Thymus (tissue), 11 donors: Measurements from ENCODE around the gene ITFG1. TPM values are rescaled to one million over a fixed set of nuclear protein-coding genes. Genes with fewer than 3 reads are reported as not detected.
"Not testable (repeated sequence)": the region's sequence is repeated elsewhere in the genome, so short reads cannot be mapped to it uniquely, and the experiment has no call there.

Source experiments
- DNase-seq, 9 donors: peaks; one replicate each; pipeline ENCODE4 v3.0.0-alpha.2; 2013; ENCODE audit warnings: low spot score in 9 of 9, low read depth in 6 of 9, missing footprints in 1 of 9
- H3K27ac ChIP-seq, 2 donors: one replicate each; pipeline ENCODE4 v1.5.1; 2013; ENCODE audit warnings: control low read depth in 1 of 2, low read depth in 1 of 2, low read length in 1 of 2, mild to moderate bottlenecking in 1 of 2, moderate library complexity in 1 of 2
- H3K27me3 ChIP-seq, 2 donors: one replicate each; pipeline ENCODE4 v1.5.1; 2013; ENCODE audit warnings: low read length in 1 of 2; ENCODE audit not compliant: control insufficient read depth in 2 of 2, insufficient read depth in 1 of 2
- H3K36me3 ChIP-seq, 2 donors: one replicate each; pipeline ENCODE4 v1.5.1; 2013; ENCODE audit warnings: low read length in 1 of 2, mild to moderate bottlenecking in 1 of 2, moderate library complexity in 1 of 2; ENCODE audit not compliant: control insufficient read depth in 2 of 2, insufficient read depth in 2 of 2
- H3K4me1 ChIP-seq, 2 donors: one replicate each; pipeline ENCODE4 v1.5.1; 2013; ENCODE audit warnings: low read length in 2 of 2; ENCODE audit not compliant: control insufficient read depth in 2 of 2, insufficient read depth in 2 of 2
- H3K4me3 ChIP-seq, 2 donors: one replicate each; pipeline ENCODE4 v1.5.1; 2013; ENCODE audit warnings: low read length in 2 of 2, control low read depth in 1 of 2, mild to moderate bottlenecking in 1 of 2
- H3K9me3 ChIP-seq, 2 donors: one replicate each; pipeline ENCODE4 v1.5.1; 2013; ENCODE audit warnings: low read length in 1 of 2, mild to moderate bottlenecking in 1 of 2; ENCODE audit not compliant: control insufficient read depth in 2 of 2, insufficient read depth in 1 of 2
- WGBS: extraction: QIAGEN DNeasy Blood & Tissue Kit; methylation state at CpG from one replicate; pipeline ENCODE4 v1.1.7; 2013; 5-methylcytosine and 5-hydroxymethylcytosine counted together
- polyA plus RNA-seq: library from polyadenylated mRNA; stranded (reverse); fragments of 200-250 nt; gene quantifications from one replicate; pipeline ENCODE4 v1.2.3, GENCODE V29; 2013
- total RNA-seq: library from RNA; stranded (reverse); fragments of 120-200 nt; gene quantifications from one replicate; pipeline ENCODE4 v1.2.4, GENCODE V29; 2013
- donor health status: healthy.

The ITFG1 gene
- total and polyA plus RNA-seq, 2 donors = 28.8 to 36.6 TPM

- no peak for DNase-seq
- Histone ChIP-seq H3K9me3 (no peaks in the 10 kb centered on the region), H3K4me1 (no peaks in the 10 kb centered on the region), H3K27ac (peak overlapping the region in 1 of 2 donors; percentile 5), H3K36me3 (no peaks in the 10 kb centered on the region), H3K27me3 (no peaks in the 10 kb centered on the region), H3K4me3 (no peak overlapping the region)
- WGBS = 96% methylated on average over 3 of the region's 3 CpGs
Observed at GRCh38 chr16:47480410-47480809, 19.5 kb upstream of the ITFG1 start.

GRCh38 chr16:47477679-47478078 is 16.8 kb upstream of the ITFG1 start:
- Histone ChIP-seq H3K4me3 (no peak overlapping the region), H3K27me3 (no peaks in the 10 kb centered on the region), H3K4me1 (no peaks in the 10 kb centered on the region), H3K36me3 (no peaks in the 10 kb centered on the region), H3K9me3 (no peaks in the 10 kb centered on the region), H3K27ac (no peak overlapping the region)
- no peak for DNase-seq
- WGBS = 96% methylated on average over 1 of the region's 1 CpG

GRCh38 chr16:47476654-47477345 is 15.9 kb upstream of the ITFG1 start:
- H3K9me3 ChIP-seq = no peaks in the 10 kb centered on the region
- no peaks in the 10 kb centered on the region for H3K36me3 ChIP-seq
- no peak for DNase-seq
- no peak overlapping the region for H3K4me3 ChIP-seq
- no peaks in the 10 kb centered on the region for H3K4me1 ChIP-seq
- H3K27ac ChIP-seq = no peak overlapping the region
- no peaks in the 10 kb centered on the region for H3K27me3 ChIP-seq

GRCh38 chr16:47475786-47476185 is 14.9 kb upstream of the ITFG1 start:
- Histone ChIP-seq H3K4me1 (no peaks in the 10 kb centered on the region), H3K36me3 (no peaks in the 10 kb centered on the region), H3K27ac (no peak overlapping the region), H3K4me3 (no peak overlapping the region), H3K27me3 (no peaks in the 10 kb centered on the region), H3K9me3 (no peaks in the 10 kb centered on the region)
- no peak for DNase-seq
- 97% methylated on average over 1 of the region's 1 CpG for WGBS

GRCh38 chr16:47473792-47474191 is 12.9 kb upstream of the ITFG1 start:
- Histone ChIP-seq H3K4me3 (no peak overlapping the region), H3K4me1 (no peaks in the 10 kb centered on the region), H3K27me3 (no peaks in the 10 kb centered on the region), H3K9me3 (no peaks in the 10 kb centered on the region), H3K36me3 (no peaks in the 10 kb centered on the region), H3K27ac (no peak overlapping the region)
- DNase-seq = no peak
- 97% methylated on average over 3 of the region's 3 CpGs for WGBS

GRCh38 chr16:47473004-47473403 is 12.1 kb upstream of the ITFG1 start:
- not testable (repeated sequence) for H3K36me3 ChIP-seq, H3K4me3 ChIP-seq, DNase-seq, H3K27me3 ChIP-seq, H3K4me1 ChIP-seq, H3K27ac ChIP-seq, H3K9me3 ChIP-seq
- WGBS = 98% methylated on average over 2 of the region's 2 CpGs

- no peak for DNase-seq
- no peaks in the 10 kb centered on the region for H3K36me3 ChIP-seq
- no peak overlapping the region for H3K4me3 ChIP-seq
- H3K27me3 ChIP-seq = no peaks in the 10 kb centered on the region
- 100% methylated on average over 1 of the region's 1 CpG for WGBS
- no peak overlapping the region for H3K27ac ChIP-seq
- no peaks in the 10 kb centered on the region for H3K9me3 ChIP-seq
- H3K4me1 ChIP-seq = no peaks in the 10 kb centered on the region
Observed at GRCh38 chr16:47470810-47471209, 9.9 kb upstream of the ITFG1 start.

- DNase-seq = no peak
- no peak overlapping the region for H3K4me3 ChIP-seq
- no peak overlapping the region for H3K27ac ChIP-seq
- H3K36me3 ChIP-seq = no peaks in the 10 kb centered on the region
- 99% methylated on average over 7 of the region's 7 CpGs for WGBS
- no peaks in the 10 kb centered on the region for H3K27me3 ChIP-seq
- no peaks in the 10 kb centered on the region for H3K9me3 ChIP-seq
- H3K4me1 ChIP-seq = no peaks in the 10 kb centered on the region
Observed at GRCh38 chr16:47470211-47470610, 9.3 kb upstream of the ITFG1 start.

- H3K36me3 ChIP-seq = no peaks in the 10 kb centered on the region
- WGBS = 100% methylated on average over 1 of the region's 1 CpG
- no peaks in the 10 kb centered on the region for H3K27me3 ChIP-seq
- no peaks in the 10 kb centered on the region for H3K4me1 ChIP-seq
- H3K4me3 ChIP-seq = no peak overlapping the region
- DNase-seq = no peak
- no peaks in the 10 kb centered on the region for H3K9me3 ChIP-seq
- H3K27ac ChIP-seq = no peak overlapping the region
Observed at GRCh38 chr16:47469227-47469626, 8.4 kb upstream of the ITFG1 start.
